ENCODE results near the gene CNBD2. TPM values are rescaled to one million over a fixed set of nuclear protein-coding genes. Genes with fewer than 3 reads are reported as not detected.
"Not testable (repeated sequence)": the region's sequence is repeated elsewhere in the genome, so short reads cannot be mapped to it uniquely, and the experiment has no call there.

Gene CNBD2
- total RNA-seq, 2 donors from 2014 or later: 3.3 to 4.7 TPM

- Histone ChIP-seq H3K27me3 (no peaks in the 10 kb centered on the region), H3K9ac (ENCODE audit: low read depth in 2 of 2, low read length in 2 of 2) (no peak overlapping the region), H3K4me1 (no peaks in the 10 kb centered on the region), H3K9me3 (no peaks in the 10 kb centered on the region), H3K4me3 (no peak overlapping the region), H3K27ac (no peak overlapping the region), H3K36me3 (no peaks in the 10 kb centered on the region)
- intact Hi-C loops (cut with DNase I): no loop called here
- no peak for TF ChIP-seq CTCF (IDR thresholded peaks at IDR 0.05)
- no peak for DNase-seq
Observed at GRCh38 chr20:35941620-35942019, 26.8 kb upstream of the CNBD2 start.

- Histone ChIP-seq H3K9ac (ENCODE audit: low read depth in 2 of 2, low read length in 2 of 2) (no peak overlapping the region), H3K4me3 (no peak overlapping the region), H3K27ac (no peak overlapping the region), H3K36me3 (no peaks in the 10 kb centered on the region), H3K9me3 (no peaks in the 10 kb centered on the region), H3K4me1 (no peaks in the 10 kb centered on the region), H3K27me3 (no peaks in the 10 kb centered on the region)
- DNase-seq: no peak
- no peak for TF ChIP-seq CTCF (IDR thresholded peaks at IDR 0.05)
- intact Hi-C loops (cut with DNase I): no loop called here
Observed at GRCh38 chr20:35942243-35942642, 26.1 kb upstream of the CNBD2 start.

GRCh38 chr20:35947489-35947888, 20.9 kb upstream of the CNBD2 start:
- no peaks in the 10 kb centered on the region for H3K27me3 ChIP-seq
- intact Hi-C loops (cut with DNase I): no loop called here
- no peak for DNase-seq
- no peak overlapping the region for H3K4me3 ChIP-seq
- no peaks in the 10 kb centered on the region for H3K9me3 ChIP-seq
- peaks cover 2% of the 10 kb centered on the region for H3K4me1 ChIP-seq
- no peak for TF ChIP-seq CTCF (IDR thresholded peaks at IDR 0.05)
- H3K36me3 ChIP-seq: no peaks in the 10 kb centered on the region
- no peak overlapping the region for H3K27ac ChIP-seq
- H3K9ac ChIP-seq (ENCODE audit: low read depth in 2 of 2, low read length in 2 of 2): no peak overlapping the region

- no peak for TF ChIP-seq CTCF (IDR thresholded peaks at IDR 0.05)
Observed at GRCh38 chr20:35947907-35948306, 20.5 kb upstream of the CNBD2 start.

GRCh38 chr20:35950093-35950492, 18.3 kb upstream of the CNBD2 start:
- H3K36me3 ChIP-seq: no peaks in the 10 kb centered on the region
- H3K27me3 ChIP-seq: no peaks in the 10 kb centered on the region
- no peak overlapping the region for H3K9ac ChIP-seq (ENCODE audit: low read depth in 2 of 2, low read length in 2 of 2)

More at GRCh38 chr20:35947907-35948306, 20.5 kb upstream of the CNBD2 start:
- no peak overlapping the region for H3K27ac ChIP-seq
- intact Hi-C loops (cut with DNase I): no loop called here
- no peaks in the 10 kb centered on the region for H3K36me3 ChIP-seq
- no peak overlapping the region for H3K4me3 ChIP-seq
- peaks cover 6% of the 10 kb centered on the region for H3K4me1 ChIP-seq
- H3K9me3 ChIP-seq: no peaks in the 10 kb centered on the region
- no peaks in the 10 kb centered on the region for H3K27me3 ChIP-seq
- DNase-seq: no peak
- H3K9ac ChIP-seq (ENCODE audit: low read depth in 2 of 2, low read length in 2 of 2): no peak overlapping the region

GRCh38 chr20:35952080-35952479, 16.3 kb upstream of the CNBD2 start:
- H3K4me1 ChIP-seq; H3K27me3 ChIP-seq; H3K4me3 ChIP-seq; H3K9ac ChIP-seq (ENCODE audit: low read depth in 2 of 2, low read length in 2 of 2); intact Hi-C loops (cut with DNase I); H3K9me3 ChIP-seq; DNase-seq; H3K27ac ChIP-seq; H3K36me3 ChIP-seq: not testable (repeated sequence)

More at GRCh38 chr20:35950093-35950492, 18.3 kb upstream of the CNBD2 start:
- intact Hi-C loops (cut with DNase I): no loop called here
- no peak overlapping the region for H3K27ac ChIP-seq
- no peaks in the 10 kb centered on the region for H3K9me3 ChIP-seq
- H3K4me3 ChIP-seq: no peak overlapping the region
- no peak for TF ChIP-seq CTCF (IDR thresholded peaks at IDR 0.05)
- peaks cover 6% of the 10 kb centered on the region for H3K4me1 ChIP-seq
- no peak for DNase-seq
